ENCODE measurements around the gene UNC119. TPM values are rescaled to one million over a fixed set of nuclear protein-coding genes. Genes with fewer than 3 reads are reported as not detected.

The UNC119 gene
- total and polyA plus RNA-seq, 2 of the 13 experiments (the other 11 are each of a cell fraction or from before 2014, with no cell fraction given): 10.4 to 63.1 TPM

- no peak for TF ChIP-seq ZNF142 (CRISPR knock-in tag; IDR thresholded peaks at IDR 0.05)
- TF ChIP-seq SALL2 (CRISPR knock-in tag; IDR thresholded peaks at IDR 0.05): peak; percentile 59; the same call in 1 of the 2 replicates
- TF ChIP-seq ZFY (CRISPR knock-in tag; IDR thresholded peaks at IDR 0.05): peak; percentile 91
- TF ChIP-seq AGO1 (IDR thresholded peaks at IDR 0.05; ENCODE audit: low read depth, low read length, poor library complexity, severe bottlenecking): no peak
- TF ChIP-seq THYN1 (CRISPR knock-in tag; IDR thresholded peaks at IDR 0.05; ENCODE audit: borderline replicate concordance, low read depth): no peak
- peak; percentile 61; the same call in 1 of the 2 replicates for TF ChIP-seq MAZ (IDR thresholded peaks at IDR 0.05; ENCODE audit: borderline replicate concordance, low read depth, low read length)
- no peak for TF ChIP-seq MAZ (CRISPR knock-in tag; IDR thresholded peaks at IDR 0.05; ENCODE audit: low read depth)
- TF ChIP-seq ISL2 (CRISPR knock-in tag; IDR thresholded peaks at IDR 0.05): peak; percentile 32; the same call in 1 of the 2 replicates
- TF ChIP-seq HDAC2 (CRISPR knock-in tag; IDR thresholded peaks at IDR 0.05): no peak
- peak; percentile 59; the same call in 1 of the 2 replicates for TF ChIP-seq ZNF790 (CRISPR knock-in tag; IDR thresholded peaks at IDR 0.05; ENCODE audit: borderline replicate concordance)
- no peak for TF ChIP-seq ATF4 (CRISPR knock-in tag; IDR thresholded peaks at IDR 0.05)
- peak; percentile 83 for TF ChIP-seq ZFX (CRISPR knock-in tag; IDR thresholded peaks at IDR 0.05; ENCODE audit: low read depth)
- TF ChIP-seq PAX8 (CRISPR knock-in tag; IDR thresholded peaks at IDR 0.05; ENCODE audit: borderline replicate concordance): no peak
- TF ChIP-seq HOXD1 (CRISPR knock-in tag; IDR thresholded peaks at IDR 0.05): no peak
- TF ChIP-seq ZNF281 (CRISPR knock-in tag; IDR thresholded peaks at IDR 0.05; ENCODE audit: borderline replicate concordance): peak; percentile 22; the same call in 1 of the 2 replicates
- TF ChIP-seq ZNF614 (CRISPR knock-in tag; IDR thresholded peaks at IDR 0.05; ENCODE audit: borderline replicate concordance): no peak
- no peak for TF ChIP-seq ETS1 (CRISPR knock-in tag; IDR thresholded peaks at IDR 0.05)
Measured at GRCh38 chr17:28552176-28552999, at the start of gene UNC119 (continued).
